ENCODE results near the gene SIT1.
"Not testable (repeated sequence)": the region's sequence is repeated elsewhere in the genome, so short reads cannot be mapped to it uniquely, and the experiment has no call there.

SIT1 gene

DNA sequence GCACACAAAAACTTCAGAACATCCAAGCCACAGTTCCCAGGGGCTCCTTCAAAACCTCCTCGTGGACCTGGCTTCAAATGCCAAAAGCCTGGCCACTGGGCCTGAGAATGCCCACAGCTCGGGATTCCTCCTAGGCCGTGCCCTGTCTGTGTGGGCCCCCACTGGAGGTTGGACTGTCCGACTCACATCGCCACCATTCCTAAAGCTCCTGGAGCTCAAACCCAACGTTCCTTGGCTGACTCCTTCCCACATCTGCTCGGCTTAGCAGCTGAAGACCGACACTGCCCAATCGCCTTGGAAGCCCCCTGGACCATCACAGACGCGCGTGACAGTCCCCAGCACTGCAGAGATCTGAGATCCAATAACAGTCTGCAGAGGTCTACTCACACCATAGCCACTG is 7.7 kb downstream of the SIT1 start:
- H3K36me3 ChIP-seq (ENCODE audit: control insufficient read depth in 1 of 2, insufficient read depth in 2 of 2, low read length in 2 of 2) = no peaks in the 10 kb centered on the region

DNA sequence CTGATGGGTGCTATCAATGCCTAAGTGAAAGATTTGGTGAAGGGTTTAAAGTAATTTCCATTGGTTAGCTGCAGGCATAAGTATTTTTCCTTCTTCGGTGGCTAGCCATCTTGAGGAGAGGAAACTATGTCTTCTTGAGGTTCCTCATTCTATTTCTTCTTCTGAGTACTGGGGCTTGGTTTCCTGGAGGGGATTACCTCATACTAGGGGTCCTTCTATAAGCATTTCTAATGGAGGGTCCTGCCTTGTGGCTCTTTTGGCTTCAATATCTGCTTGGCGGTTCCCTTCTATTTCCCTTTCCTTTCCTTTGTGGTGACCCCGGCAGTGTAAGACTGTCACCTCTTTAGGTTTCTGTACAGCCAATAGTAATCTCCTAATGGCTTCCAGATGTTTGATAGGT is 9.3 kb downstream of the SIT1 start:
- not testable (repeated sequence) for H3K27ac ChIP-seq (ENCODE audit: low read length); H3K4me3 ChIP-seq (ENCODE audit: low read depth in 1 of 2, low read length in 2 of 2); H3K9me3 ChIP-seq (ENCODE audit: control insufficient read depth in 1 of 2, low read length in 2 of 2); H3K4me1 ChIP-seq (ENCODE audit: control insufficient read depth in 1 of 2, insufficient read depth in 2 of 2, low read length in 2 of 2); H3K36me3 ChIP-seq (ENCODE audit: control insufficient read depth in 1 of 2, insufficient read depth in 2 of 2, low read length in 2 of 2); H3K27me3 ChIP-seq (ENCODE audit: low read depth, low read length)

More for the DNA sequence above, 7.7 kb downstream of the SIT1 start:
- H3K4me1 ChIP-seq (ENCODE audit: control insufficient read depth in 1 of 2, insufficient read depth in 2 of 2, low read length in 2 of 2) = peaks cover 5 to 10% of the 10 kb centered on the region in 2 donors
- H3K27me3 ChIP-seq (ENCODE audit: low read depth, low read length) = no peaks in the 10 kb centered on the region
- H3K4me3 ChIP-seq (ENCODE audit: low read depth in 1 of 2, low read length in 2 of 2) = no peak overlapping the region
- no peaks in the 10 kb centered on the region for H3K9me3 ChIP-seq (ENCODE audit: control insufficient read depth in 1 of 2, low read length in 2 of 2)
- no peak overlapping the region for H3K27ac ChIP-seq (ENCODE audit: low read length)

DNA sequence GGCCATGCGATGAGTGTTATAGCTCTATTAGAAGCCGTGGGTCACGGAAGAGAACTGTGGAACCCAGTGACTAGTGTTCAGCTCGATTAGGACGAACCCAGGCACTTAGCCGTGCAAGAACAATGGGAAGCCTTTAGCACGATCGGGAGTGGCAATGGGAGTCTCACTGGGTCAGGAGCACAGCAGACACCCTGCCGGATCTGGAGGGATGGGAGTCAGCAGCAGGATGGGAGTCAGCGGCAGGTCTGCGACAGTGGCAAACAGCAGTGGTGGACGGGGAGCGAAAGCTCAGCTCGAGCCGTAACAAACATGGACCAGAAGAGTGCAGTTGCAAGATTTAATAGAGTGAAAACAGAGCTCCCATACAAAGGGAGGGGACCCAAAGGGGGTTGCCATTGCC is 10.3 kb downstream of the SIT1 start:
- not testable (repeated sequence) for H3K4me3 ChIP-seq (ENCODE audit: low read depth in 1 of 2, low read length in 2 of 2); H3K9me3 ChIP-seq (ENCODE audit: control insufficient read depth in 1 of 2, low read length in 2 of 2); H3K27me3 ChIP-seq (ENCODE audit: low read depth, low read length); H3K36me3 ChIP-seq (ENCODE audit: control insufficient read depth in 1 of 2, insufficient read depth in 2 of 2, low read length in 2 of 2); H3K4me1 ChIP-seq (ENCODE audit: control insufficient read depth in 1 of 2, insufficient read depth in 2 of 2, low read length in 2 of 2); H3K27ac ChIP-seq (ENCODE audit: low read length)

DNA sequence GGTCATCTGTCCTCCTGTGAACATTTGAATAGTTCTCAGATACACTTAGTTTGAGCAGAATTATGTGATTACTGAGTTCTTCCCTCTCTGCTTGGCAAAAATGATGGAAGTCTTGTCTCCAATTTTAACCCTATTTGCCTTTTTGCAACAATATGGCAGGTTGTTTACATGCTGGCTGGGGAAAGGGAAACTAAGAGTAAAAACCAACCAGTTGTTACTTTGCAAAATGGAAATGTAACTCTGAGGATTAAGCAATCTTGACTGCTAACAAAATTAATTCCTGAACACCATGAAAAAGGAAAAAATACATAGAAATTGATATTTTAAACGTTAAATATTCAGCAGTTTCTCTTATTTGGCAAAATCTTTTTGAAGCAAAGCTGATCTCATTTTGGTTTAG is 11.1 kb downstream of the SIT1 start:
- no peak overlapping the region for H3K4me3 ChIP-seq (ENCODE audit: low read depth in 1 of 2, low read length in 2 of 2)
- no peaks in the 10 kb centered on the region for H3K36me3 ChIP-seq (ENCODE audit: control insufficient read depth in 1 of 2, insufficient read depth in 2 of 2, low read length in 2 of 2)
- H3K27ac ChIP-seq (ENCODE audit: low read length) = no peak overlapping the region
- no peaks in the 10 kb centered on the region for H3K27me3 ChIP-seq (ENCODE audit: low read depth, low read length)
- no peaks in the 10 kb centered on the region for H3K9me3 ChIP-seq (ENCODE audit: control insufficient read depth in 1 of 2, low read length in 2 of 2)
- H3K4me1 ChIP-seq (ENCODE audit: control insufficient read depth in 1 of 2, insufficient read depth in 2 of 2, low read length in 2 of 2) = no peaks in the 10 kb centered on the region

DNA sequence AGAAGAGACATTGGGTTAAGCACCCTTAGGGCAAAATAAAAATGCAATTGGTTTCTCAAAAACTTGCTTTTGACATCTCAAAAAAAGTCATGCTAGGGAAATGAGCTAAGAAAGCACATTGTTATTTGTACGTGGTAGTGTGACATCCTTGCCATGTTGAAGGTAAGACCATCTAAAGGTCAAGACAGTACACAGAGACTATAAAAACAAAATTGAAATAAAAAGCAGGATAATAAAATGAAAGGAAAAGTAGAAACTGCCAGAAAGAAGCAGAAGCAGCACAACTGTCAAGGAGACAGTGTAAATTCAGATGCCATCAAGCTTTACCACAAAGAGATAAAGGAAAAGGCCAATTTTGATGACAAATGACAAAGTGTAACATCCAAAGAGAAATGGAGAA is 11.5 kb downstream of the SIT1 start:
- not testable (repeated sequence) for H3K9me3 ChIP-seq (ENCODE audit: control insufficient read depth in 1 of 2, low read length in 2 of 2); H3K36me3 ChIP-seq (ENCODE audit: control insufficient read depth in 1 of 2, insufficient read depth in 2 of 2, low read length in 2 of 2); H3K27me3 ChIP-seq (ENCODE audit: low read depth, low read length); H3K4me3 ChIP-seq (ENCODE audit: low read depth in 1 of 2, low read length in 2 of 2); H3K27ac ChIP-seq (ENCODE audit: low read length); H3K4me1 ChIP-seq (ENCODE audit: control insufficient read depth in 1 of 2, insufficient read depth in 2 of 2, low read length in 2 of 2)

DNA sequence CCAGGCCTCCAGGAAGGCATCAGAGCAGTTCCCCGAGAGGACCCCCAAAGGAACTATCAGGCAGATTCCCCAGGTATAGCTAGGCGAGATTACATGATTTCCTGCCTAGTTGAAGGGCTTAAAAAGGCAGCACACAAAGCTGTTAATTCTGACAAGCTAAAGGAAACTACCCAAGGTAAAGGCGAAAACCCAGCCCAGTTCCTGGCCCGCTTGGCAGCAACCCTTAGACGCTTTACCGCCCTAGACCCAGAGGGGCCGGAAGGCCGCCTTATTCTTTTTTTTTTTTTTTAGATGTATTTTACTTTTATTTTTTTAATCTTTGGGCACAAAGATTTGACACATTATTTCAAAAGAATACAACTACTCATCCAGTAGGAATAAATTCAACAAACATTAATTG is 12.0 kb downstream of the SIT1 start:
- H3K4me3 ChIP-seq (ENCODE audit: low read depth in 1 of 2, low read length in 2 of 2); H3K27me3 ChIP-seq (ENCODE audit: low read depth, low read length); H3K9me3 ChIP-seq (ENCODE audit: control insufficient read depth in 1 of 2, low read length in 2 of 2); H3K36me3 ChIP-seq (ENCODE audit: control insufficient read depth in 1 of 2, insufficient read depth in 2 of 2, low read length in 2 of 2); H3K4me1 ChIP-seq (ENCODE audit: control insufficient read depth in 1 of 2, insufficient read depth in 2 of 2, low read length in 2 of 2); H3K27ac ChIP-seq (ENCODE audit: low read length): not testable (repeated sequence)

DNA sequence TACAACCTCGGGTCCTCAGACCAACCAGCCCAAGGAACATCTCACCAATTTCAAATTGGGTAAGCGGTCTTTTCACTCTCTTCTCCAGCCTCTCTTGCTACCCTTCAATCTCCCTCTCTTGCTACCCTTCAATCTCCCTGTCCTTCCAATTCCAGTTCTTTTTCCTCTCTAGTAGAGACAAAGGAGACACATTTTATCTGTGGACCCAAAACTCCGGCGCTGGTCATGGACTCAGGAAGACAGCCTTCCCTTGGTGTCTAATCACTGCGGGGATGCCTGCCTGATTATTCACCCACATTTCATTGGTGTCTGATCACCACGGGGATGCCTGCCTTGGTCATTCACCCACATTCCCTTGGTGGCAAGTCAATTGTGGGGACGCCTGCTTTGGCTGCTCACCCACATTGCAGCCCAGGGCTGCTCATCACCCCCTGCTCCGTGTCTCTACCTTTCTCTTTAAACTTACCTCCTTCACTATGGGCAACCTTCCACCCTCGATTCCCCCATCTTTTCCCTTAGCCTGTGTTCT is 13.2 kb downstream of the SIT1 start:
- not testable (repeated sequence) for H3K27me3 ChIP-seq (ENCODE audit: low read depth, low read length); H3K9me3 ChIP-seq (ENCODE audit: control insufficient read depth in 1 of 2, low read length in 2 of 2); H3K4me3 ChIP-seq (ENCODE audit: low read depth in 1 of 2, low read length in 2 of 2); H3K4me1 ChIP-seq (ENCODE audit: control insufficient read depth in 1 of 2, insufficient read depth in 2 of 2, low read length in 2 of 2); H3K27ac ChIP-seq (ENCODE audit: low read length); H3K36me3 ChIP-seq (ENCODE audit: control insufficient read depth in 1 of 2, insufficient read depth in 2 of 2, low read length in 2 of 2)

DNA sequence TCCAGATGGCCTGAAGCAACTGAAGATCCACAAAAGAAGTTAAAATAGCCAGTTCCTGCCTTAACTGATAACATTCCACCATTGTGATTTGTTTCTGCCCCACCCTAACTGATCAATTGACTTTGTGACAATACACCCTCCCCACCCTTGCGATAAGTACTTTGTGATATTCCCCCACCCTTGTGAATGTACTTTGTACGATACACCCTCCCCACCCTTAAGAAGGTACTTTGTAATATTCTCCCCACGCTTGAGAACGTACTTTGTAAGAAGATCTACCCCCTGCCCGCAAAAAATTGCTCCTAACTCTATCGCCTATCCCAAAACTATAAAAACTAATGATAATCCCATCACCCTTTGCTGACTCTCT is 13.9 kb downstream of the SIT1 start:
- not testable (repeated sequence) for H3K4me3 ChIP-seq (ENCODE audit: low read depth in 1 of 2, low read length in 2 of 2); H3K36me3 ChIP-seq (ENCODE audit: control insufficient read depth in 1 of 2, insufficient read depth in 2 of 2, low read length in 2 of 2); H3K27me3 ChIP-seq (ENCODE audit: low read depth, low read length); H3K27ac ChIP-seq (ENCODE audit: low read length); H3K9me3 ChIP-seq (ENCODE audit: control insufficient read depth in 1 of 2, low read length in 2 of 2); H3K4me1 ChIP-seq (ENCODE audit: control insufficient read depth in 1 of 2, insufficient read depth in 2 of 2, low read length in 2 of 2)

DNA sequence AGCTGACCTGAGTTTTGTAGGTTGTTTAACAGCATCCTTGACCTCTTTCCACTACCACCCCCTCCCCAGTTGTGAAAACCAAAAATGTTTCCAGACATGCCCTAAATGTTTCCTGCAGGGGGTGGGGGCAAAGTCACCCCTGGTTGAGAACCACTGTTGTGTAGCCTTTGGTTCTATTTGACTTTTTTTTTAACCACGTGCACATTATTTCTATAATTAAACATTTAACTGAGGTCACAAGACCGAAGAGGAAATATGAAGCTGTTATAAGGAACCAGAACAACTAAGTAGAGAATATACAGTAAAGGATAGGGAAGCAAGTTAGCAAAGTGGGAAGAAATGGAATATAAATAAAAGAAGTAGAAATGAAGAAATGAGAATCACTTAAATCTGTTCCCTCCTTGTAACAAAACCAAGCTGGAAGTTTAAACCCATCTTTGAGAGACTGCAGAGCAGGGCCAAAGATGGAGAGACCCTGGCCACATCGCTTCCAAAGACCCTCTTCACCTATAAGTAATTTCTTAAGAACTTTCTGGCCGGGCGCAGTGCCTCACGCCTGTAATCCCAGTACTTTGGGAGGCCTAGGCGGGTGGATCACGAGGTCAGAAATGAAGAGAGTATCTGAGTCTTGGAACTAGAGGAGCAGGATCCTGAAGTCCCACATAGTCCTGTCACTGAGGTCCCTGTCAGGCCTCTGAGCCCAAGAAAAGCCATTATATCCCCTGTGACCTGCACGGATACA is 14.4 kb downstream of the SIT1 start:
- Histone ChIP-seq H3K4me1 (ENCODE audit: control insufficient read depth in 1 of 2, insufficient read depth in 2 of 2, low read length in 2 of 2) (no peaks in the 10 kb centered on the region), H3K36me3 (ENCODE audit: control insufficient read depth in 1 of 2, insufficient read depth in 2 of 2, low read length in 2 of 2) (no peaks in the 10 kb centered on the region), H3K4me3 (ENCODE audit: low read depth in 1 of 2, low read length in 2 of 2) (no peak overlapping the region), H3K9me3 (ENCODE audit: control insufficient read depth in 1 of 2, low read length in 2 of 2) (no peaks in the 10 kb centered on the region), H3K27me3 (ENCODE audit: low read depth, low read length) (no peaks in the 10 kb centered on the region), H3K27ac (ENCODE audit: low read length) (no peak overlapping the region)

DNA sequence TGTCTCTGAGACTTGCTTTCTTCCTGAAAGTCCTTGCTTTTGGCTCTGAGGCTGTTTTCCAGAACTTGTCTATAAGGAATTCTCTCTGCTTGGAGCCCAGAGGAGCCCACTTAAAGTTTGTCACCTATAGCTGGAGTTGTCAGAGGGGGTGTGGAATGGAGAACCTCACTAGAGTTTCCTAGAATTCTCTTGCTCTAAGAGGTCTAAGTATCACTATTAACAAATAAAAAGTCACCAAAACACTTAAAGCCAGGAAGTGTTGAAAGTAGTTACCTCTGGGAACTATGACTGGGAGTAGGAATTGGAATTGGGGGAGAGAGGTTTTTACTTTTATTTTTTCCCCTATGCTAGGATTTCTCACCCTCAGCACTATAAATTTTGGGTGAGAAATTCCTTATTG is 15.0 kb downstream of the SIT1 start:
- H3K4me1 ChIP-seq (ENCODE audit: control insufficient read depth in 1 of 2, insufficient read depth in 2 of 2, low read length in 2 of 2) = no peaks in the 10 kb centered on the region
- no peaks in the 10 kb centered on the region for H3K27me3 ChIP-seq (ENCODE audit: low read depth, low read length)
- H3K4me3 ChIP-seq (ENCODE audit: low read depth in 1 of 2, low read length in 2 of 2) = no peak overlapping the region
- no peaks in the 10 kb centered on the region for H3K9me3 ChIP-seq (ENCODE audit: control insufficient read depth in 1 of 2, low read length in 2 of 2)
- no peaks in the 10 kb centered on the region for H3K36me3 ChIP-seq (ENCODE audit: control insufficient read depth in 1 of 2, insufficient read depth in 2 of 2, low read length in 2 of 2)
- no peak overlapping the region for H3K27ac ChIP-seq (ENCODE audit: low read length)

DNA sequence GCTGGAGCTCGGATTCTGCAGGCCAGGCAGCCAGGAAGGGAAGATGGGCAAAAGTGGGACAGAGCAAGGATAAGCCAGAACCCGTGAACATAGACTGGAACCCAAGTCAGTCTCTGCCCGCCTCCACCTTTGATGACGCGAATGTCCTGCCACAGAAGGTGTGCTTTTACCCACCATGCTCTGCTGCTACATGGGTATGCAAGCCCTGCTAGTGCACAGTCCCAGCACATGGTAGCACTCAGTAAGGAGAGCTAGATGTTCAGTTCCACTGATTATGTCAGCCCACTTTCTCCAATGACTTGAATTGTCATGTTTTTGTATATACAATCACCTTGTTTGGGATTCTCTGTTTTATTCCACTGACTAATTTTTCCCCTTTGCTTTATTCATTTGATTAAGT is 21.1 kb downstream of the SIT1 start:
- no peaks in the 10 kb centered on the region for H3K27me3 ChIP-seq (ENCODE audit: low read depth, low read length)
- no peak overlapping the region for H3K4me3 ChIP-seq (ENCODE audit: low read depth in 1 of 2, low read length in 2 of 2)
- no peak overlapping the region for H3K27ac ChIP-seq (ENCODE audit: low read length)
- H3K4me1 ChIP-seq (ENCODE audit: control insufficient read depth in 1 of 2, insufficient read depth in 2 of 2, low read length in 2 of 2) = no peaks in the 10 kb centered on the region
- no peaks in the 10 kb centered on the region for H3K36me3 ChIP-seq (ENCODE audit: control insufficient read depth in 1 of 2, insufficient read depth in 2 of 2, low read length in 2 of 2)
- H3K9me3 ChIP-seq (ENCODE audit: control insufficient read depth in 1 of 2, low read length in 2 of 2) = no peaks in the 10 kb centered on the region

DNA sequence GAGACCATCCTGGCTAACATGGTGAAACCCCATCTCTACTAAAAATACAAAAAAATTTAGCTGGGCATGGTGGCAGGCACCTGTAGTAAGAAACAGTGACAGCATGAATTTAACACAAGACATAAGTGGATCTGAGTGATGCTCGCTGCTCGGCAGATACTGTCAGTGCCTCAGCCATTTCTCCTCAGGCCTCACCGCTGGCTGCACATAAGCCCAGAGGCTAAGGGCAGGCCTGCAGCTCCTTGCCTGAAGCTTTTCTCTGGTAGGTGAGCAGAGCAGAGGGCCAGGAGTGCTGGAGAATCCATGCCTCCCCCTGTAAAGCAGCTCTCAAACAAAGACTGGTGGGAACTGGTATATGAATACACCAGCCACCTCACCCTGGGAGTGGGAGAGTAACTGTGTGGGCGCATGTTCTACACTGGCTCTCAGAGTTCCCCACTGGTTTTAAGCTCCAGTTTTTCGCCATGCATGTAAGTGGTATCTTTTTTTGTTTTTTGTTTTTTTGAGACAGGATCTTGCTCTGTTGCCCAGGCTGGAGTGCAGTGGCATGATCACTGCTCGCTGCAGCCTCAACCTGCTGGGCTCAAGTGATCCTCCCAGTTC is 22.2 kb downstream of the SIT1 start:
- H3K27ac ChIP-seq (ENCODE audit: low read length) = no peak overlapping the region
- no peak overlapping the region for H3K4me3 ChIP-seq (ENCODE audit: low read depth in 1 of 2, low read length in 2 of 2)
- no peaks in the 10 kb centered on the region for H3K27me3 ChIP-seq (ENCODE audit: low read depth, low read length)
- no peaks in the 10 kb centered on the region for H3K36me3 ChIP-seq (ENCODE audit: control insufficient read depth in 1 of 2, insufficient read depth in 2 of 2, low read length in 2 of 2)
- no peaks in the 10 kb centered on the region for H3K4me1 ChIP-seq (ENCODE audit: control insufficient read depth in 1 of 2, insufficient read depth in 2 of 2, low read length in 2 of 2)
- H3K9me3 ChIP-seq (ENCODE audit: control insufficient read depth in 1 of 2, low read length in 2 of 2) = no peaks in the 10 kb centered on the region

Measured in muscle layer of duodenum (tissue), 2 donors.